GM12878 (cell line): ENCODE data around the gene MNAT1. TPM values are rescaled to one million over a fixed set of nuclear protein-coding genes. Genes with fewer than 3 reads are reported as not detected.

Source experiments
- ATAC-seq: fragments of 200-7000 bp; cut with Tn5 transposase; 3 replicates; pipeline ENCODE4 v1.9.1; 2020; ENCODE audit warnings: mild to moderate bottlenecking, moderate library complexity
- BruUV-seq: library from RNA; stranded (reverse); fragments of 400-500 nt; replicated peaks from 2 replicates; lab custom pipeline; 2021; lab: Mats Ljungman, UMichigan
- CTCF ChIA-PET: fragments of 300-600 bp; sonication (Branson Sonifier 250); formaldehyde crosslinking; extraction: SDS; loops from one replicate; lab custom pipeline; 2021; ENCODE audit warnings: inconsistent platforms; lab: Yijun Ruan, JAX
- POLR2A ChIA-PET: fragments of 350-600 bp; formaldehyde crosslinking; extraction: SDS; loops from one replicate; lab custom pipeline; 2021; ENCODE audit warnings: inconsistent platforms; lab: Charles Lee
- RAD21 ChIA-PET: fragments of 300-600 bp; sonication (Branson Sonifier 250); formaldehyde crosslinking; loops from one replicate; lab custom pipeline; 2023; ENCODE audit warnings: antibody characterized with exemption; ENCODE audit not compliant: unreplicated experiment; lab: Charles Lee
- SMC1A ChIA-PET: fragments of 300-600 bp; sonication (Branson Sonifier 250); formaldehyde crosslinking; loops from one replicate; lab custom pipeline; 2023; ENCODE audit not compliant: unreplicated experiment, uncharacterized antibody; lab: Charles Lee
- DNase-seq: peaks from one replicate; pipeline ENCODE4 v3.0.0-alpha.2; 2011; ENCODE audit warnings: low read depth, low spot score
- FAIRE-seq: peaks from 3 replicates; lab custom pipeline; 2011; peaks lifted over from hg19 to GRCh38; lab: Jason Lieb, UNC
- H2AFZ ChIP-seq: 2 replicates; pipeline ENCODE4 v1.6.0; 2011; ENCODE audit warnings: low read depth, low read length, control low read depth; ENCODE audit not compliant: control insufficient read depth
- H3K27ac ChIP-seq: 2 replicates; pipeline ENCODE4 v1.5.1; 2011; ENCODE audit warnings: control low read depth; ENCODE audit not compliant: control insufficient read depth, insufficient read depth
- H3K27me3 ChIP-seq, 2 experiments: replicated peaks in 1 of 2; 2 replicates each; pipeline versions ENCODE4 v1.6.0 to v1.6.1; 2011; ENCODE audit warnings: low read length in 1 of 2; ENCODE audit not compliant: control insufficient read depth in 2 of 2, insufficient read depth in 2 of 2
- H3K36me3 ChIP-seq, 2 experiments: 2 replicates each; pipeline ENCODE4 v1.5.1; 2011; ENCODE audit warnings: low read length in 1 of 2; ENCODE audit not compliant: control insufficient read depth in 2 of 2, insufficient read depth in 2 of 2
- H3K4me1 ChIP-seq: 2 replicates; pipeline ENCODE4 v1.6.1; 2011; ENCODE audit warnings: mild to moderate bottlenecking, low read length, moderate library complexity, mixed read lengths; ENCODE audit not compliant: control insufficient read depth, insufficient read depth
- H3K4me2 ChIP-seq: 2 replicates; pipeline ENCODE4 v1.6.0; 2011; ENCODE audit warnings: control low read depth; ENCODE audit not compliant: control insufficient read depth, insufficient read depth
- H3K4me3 ChIP-seq: fragments of 200-600 bp; sonication (generic); 2 replicates; pipeline ENCODE4 v1.5.1; 2016
- H3K79me2 ChIP-seq: 2 replicates; pipeline ENCODE4 v1.6.0; 2011; ENCODE audit warnings: low read length; ENCODE audit not compliant: control insufficient read depth, insufficient read depth
- H3K9ac ChIP-seq: 2 replicates; pipeline ENCODE4 v1.8.0; 2011; ENCODE audit warnings: low read length, control low read depth, mixed read lengths; ENCODE audit not compliant: control insufficient read depth, insufficient read depth
- H3K9me3 ChIP-seq: replicated peaks from 3 replicates; pipeline ENCODE4 v1.5.1; 2011; ENCODE audit warnings: mild to moderate bottlenecking, low read length; ENCODE audit not compliant: control insufficient read depth, insufficient read depth
- H4K20me1 ChIP-seq: 2 replicates; pipeline ENCODE4 v1.6.0; 2011; ENCODE audit not compliant: control insufficient read depth, insufficient read depth
- BRCA1 ChIP-seq: IDR thresholded peaks from 2 replicates; pipeline ENCODE4 v1.6.1; 2011; ENCODE audit warnings: low read depth, low read length, improper control_type of control experiment
- CBX3 ChIP-seq: fragments of 200-600 bp; sonication (generic); IDR thresholded peaks from 2 replicates; pipeline ENCODE4 v1.6.1; 2016; ENCODE audit warnings: low read depth, borderline replicate concordance
- CBX5 ChIP-seq: sonication (generic); IDR thresholded peaks from 2 replicates; pipeline ENCODE4 v1.6.1; 2016; ENCODE audit warnings: low read depth, moderate library complexity, mild to moderate bottlenecking, inconsistent platforms
- CEBPZ ChIP-seq: fragments of 150-350 bp; IDR thresholded peaks from 2 replicates; pipeline ENCODE4 v1.6.1; 2016; ENCODE audit warnings: low read depth, low read length
- E4F1 ChIP-seq: fragments of 450-650 bp; IDR thresholded peaks from 2 replicates; pipeline ENCODE4 v1.6.1; 2018; ENCODE audit warnings: borderline replicate concordance, mild to moderate bottlenecking; ENCODE audit not compliant: partially characterized antibody
- GABPA ChIP-seq: IDR thresholded peaks from 2 replicates; pipeline ENCODE4 v1.6.1; 2014; ENCODE audit warnings: antibody characterized with exemption, low read depth, mild to moderate bottlenecking, inconsistent platforms
- HDGF ChIP-seq: fragments of 450-650 bp; IDR thresholded peaks from 2 replicates; pipeline ENCODE4 v1.6.1; 2016; ENCODE audit warnings: antibody characterized with exemption
- MLLT1 ChIP-seq: fragments of 450-650 bp; IDR thresholded peaks from 2 replicates; pipeline ENCODE4 v1.6.1; 2016; ENCODE audit warnings: mild to moderate bottlenecking
- PML ChIP-seq: IDR thresholded peaks from 2 replicates; pipeline ENCODE4 v1.6.1; 2012; ENCODE audit warnings: low read length, inconsistent platforms
- POLR2A ChIP-seq: IDR thresholded peaks from 2 replicates; pipeline ENCODE4 v1.6.1; 2011; ENCODE audit warnings: low read depth, mild to moderate bottlenecking, low read length
- POU2F2 ChIP-seq: IDR thresholded peaks from 3 replicates; pipeline ENCODE4 v1.6.1; 2011; ENCODE audit warnings: low read depth, mild to moderate bottlenecking, low read length, borderline replicate concordance
- SMARCA5 ChIP-seq: fragments of 450-650 bp; IDR thresholded peaks from 2 replicates; pipeline ENCODE4 v1.6.1; 2017; ENCODE audit warnings: mild to moderate bottlenecking
- SREBF2 ChIP-seq: IDR thresholded peaks from 2 replicates; pipeline ENCODE4 v1.6.1; 2012; ENCODE audit warnings: mild to moderate bottlenecking, low read length
- YBX1 ChIP-seq: fragments of 450-650 bp; IDR thresholded peaks from 2 replicates; pipeline ENCODE4 v1.6.1; 2016; ENCODE audit warnings: antibody characterized with exemption
- ZBTB33 ChIP-seq: fragments of 450-650 bp; IDR thresholded peaks from 2 replicates; pipeline ENCODE4 v1.6.1; 2017; ENCODE audit warnings: mild to moderate bottlenecking
- WGBS: methylation state at CpG from one replicate; pipeline ENCODE4 v1.1.6; 2016; ENCODE audit warnings: low lambda C conversion rate; ENCODE audit not compliant: insufficient replicate concordance, insufficient coverage; ENCODE audit errors: missing lambda C conversion rate; 5-methylcytosine and 5-hydroxymethylcytosine counted together
- in situ Hi-C: fragments of 300-500 bp; cut with MboI; formaldehyde crosslinking; loops from 9 replicates; pipeline ENCODE4 v1.14.3; 2018; ENCODE audit warnings: mixed read lengths
- intact Hi-C: fragments of 100-400 bp; cut with micrococcal nuclease; formaldehyde crosslinking; loops from one replicate; pipeline ENCODE4 v1.14.2; 2022; ENCODE audit not compliant: unreplicated experiment
- polyA plus RNA-seq, 11 experiments: library from polyadenylated mRNA; depleted of rRNA in 4 of 11; unstranded in 6 of 11; stranded (reverse) in 5 of 11; fragments of >200 nt; fragmentation: Nextera tagmentation in 4 of 11; fragmentation: Illumina TruSeq in 1 of 11; extraction: Ambion mirVana in 4 of 11; extraction: Trizol in 1 of 11; gene quantifications; 1 replicate in 1 of 11; 2 replicates in 10 of 11; pipeline versions ENCODE4 v1.2.1 to v1.2.3, GENCODE V29; 2011 to 2016; ENCODE audit warnings: inconsistent platforms in 2 of 11, missing spikeins in 2 of 11, low read depth in 1 of 11
- total RNA-seq, 4 experiments: library from RNA; depleted of rRNA in 3 of 4; stranded (reverse); fragments of >200 nt in 3 of 4; fragmentation: Illumina TruSeq in 1 of 4; extraction: Trizol in 1 of 4; gene quantifications; 2 replicates each; pipeline versions ENCODE4 v1.2.1 to v1.2.3, GENCODE V29; 2013 to 2021

Gene MNAT1
- total and polyA plus RNA-seq, 10 of the 15 experiments (the other 5 are each of a cell fraction or from before 2014, with no cell fraction given): 26.5 to 67.4 (median 40.8) TPM

GRCh38 chr14:60893911-60894310, 159.3 kb downstream of the MNAT1 start:
- ChIA-PET CTCF (no interaction called here), SMC1A (no interaction called here), POLR2A (no interaction called here), RAD21 (no interaction called here)
- no peaks in the 10 kb centered on the region for H3K36me3 ChIP-seq
- H3K9ac ChIP-seq: no peak overlapping the region
- in situ Hi-C loops: no loop called here
- H3K4me2 ChIP-seq: no peak overlapping the region
- no peak for DNase-seq
- no peaks in the 10 kb centered on the region for H4K20me1 ChIP-seq
- H3K4me1 ChIP-seq: no peaks in the 10 kb centered on the region
- H3K4me3 ChIP-seq: no peak overlapping the region
- 93% methylated on average over 3 of the region's 3 CpGs for WGBS
- TF ChIP-seq HDGF (no peak), CBX3 (no peak), BRCA1 (no peak), E4F1 (no peak), POU2F2 (no peak), ZBTB33 (no peak), MLLT1 (no peak), PML (no peak), GABPA (no peak), CBX5 (no peak), YBX1 (no peak), POLR2A (no peak), SMARCA5 (no peak), SREBF2 (no peak), CEBPZ (no peak)
- no TSS peak for BruUV-seq
- intact Hi-C loops: no loop called here
- H2AFZ ChIP-seq: no peak overlapping the region
- FAIRE-seq: no peak
- H3K27ac ChIP-seq: no peak overlapping the region
- H3K79me2 ChIP-seq: no peaks in the 10 kb centered on the region
- ATAC-seq: no peak
- no peaks in the 10 kb centered on the region for H3K27me3 ChIP-seq
- H3K9me3 ChIP-seq: no peaks in the 10 kb centered on the region
